GM15510 (cell line): ENCODE data around the gene SFXN3.

ENCODE experiments used
- POLR2A ChIP-seq: IDR thresholded peaks from 3 replicates; pipeline ENCODE4 v1.6.1; 2011; ENCODE audit warnings: borderline replicate concordance; ENCODE audit not compliant: insufficient read length; ENCODE audit errors: extremely low read depth

Gene SFXN3

DNA sequence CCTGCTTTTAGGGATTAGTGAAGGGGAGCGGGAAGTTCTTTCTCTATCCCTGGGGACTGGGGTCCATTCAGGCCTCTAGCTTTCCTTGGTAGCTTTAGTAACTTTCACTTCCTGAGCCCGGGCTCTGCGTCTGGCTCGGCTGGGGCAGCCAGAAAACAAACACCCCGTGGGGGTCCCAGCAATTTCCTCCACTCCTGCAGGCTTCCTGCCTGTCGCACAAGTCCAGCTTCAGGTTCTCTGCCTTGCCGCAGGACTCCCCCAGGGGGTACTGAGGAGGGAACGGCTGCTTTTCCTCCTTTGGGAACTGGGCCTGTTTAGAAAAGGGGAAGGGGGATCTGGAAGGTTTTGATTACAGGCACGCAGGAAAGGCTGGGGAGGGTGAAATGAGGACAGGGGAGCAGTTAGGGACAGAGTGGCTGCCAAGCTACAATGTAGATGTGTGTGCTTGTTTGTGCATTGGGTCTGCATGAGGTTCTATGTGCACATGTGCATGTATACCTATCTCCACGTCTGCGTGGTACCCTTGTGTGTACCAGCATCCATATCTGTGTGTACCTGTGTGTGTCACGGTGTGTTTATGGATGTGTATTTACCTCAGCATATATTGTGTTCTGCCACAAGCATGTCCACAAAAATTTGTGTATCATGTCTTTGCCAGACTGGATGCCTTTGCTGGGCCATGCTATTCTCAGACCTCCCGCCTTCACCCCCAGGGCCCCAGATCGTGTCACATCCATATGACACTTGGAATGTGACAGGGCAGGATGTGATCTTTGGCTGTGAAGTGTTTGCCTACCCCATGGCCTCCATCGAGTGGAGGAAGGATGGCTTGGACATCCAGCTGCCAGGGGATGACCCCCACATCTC, 32.7 kb downstream of the SFXN3 start:
- no peak for TF ChIP-seq POLR2A

- no peak for TF ChIP-seq POLR2A
Measured at GRCh38 chr10:101064415-101065030, 33.5 kb downstream of the SFXN3 start.

DNA sequence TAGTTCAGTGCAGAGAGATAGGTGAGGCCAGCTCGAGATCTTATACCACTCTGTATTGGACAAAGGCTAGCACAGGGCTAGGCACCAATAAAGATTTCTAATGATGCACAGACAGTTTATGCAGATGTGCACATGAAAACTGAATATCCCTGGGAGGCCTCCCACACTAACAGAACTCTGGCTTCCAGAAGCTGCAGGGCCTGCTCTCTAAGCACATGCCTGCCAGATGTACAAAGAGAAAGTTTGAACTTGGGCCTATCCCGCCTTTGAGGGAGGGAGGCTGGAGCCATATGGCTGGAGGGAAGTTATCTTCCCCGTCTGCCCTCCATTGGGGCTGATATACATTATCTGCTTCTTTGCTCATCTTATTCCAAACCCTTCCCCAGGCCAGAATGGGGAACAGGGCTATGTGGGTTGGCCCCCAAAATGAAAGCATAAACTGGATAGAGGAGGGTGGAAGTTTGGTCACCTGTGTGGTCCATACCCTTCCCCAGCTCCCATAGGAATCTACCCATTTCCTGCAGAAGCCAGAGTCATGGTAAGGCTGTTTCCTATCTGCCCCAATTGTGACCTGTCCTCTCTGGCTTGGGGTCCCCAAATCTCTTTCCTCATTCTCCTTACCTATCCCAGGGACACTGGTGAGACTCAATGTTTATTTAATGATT, 34.6 kb downstream of the SFXN3 start:
- no peak for TF ChIP-seq POLR2A

GRCh38 chr10:101066146-101066895, 35.3 kb downstream of the SFXN3 start:
- no peak for TF ChIP-seq POLR2A

DNA sequence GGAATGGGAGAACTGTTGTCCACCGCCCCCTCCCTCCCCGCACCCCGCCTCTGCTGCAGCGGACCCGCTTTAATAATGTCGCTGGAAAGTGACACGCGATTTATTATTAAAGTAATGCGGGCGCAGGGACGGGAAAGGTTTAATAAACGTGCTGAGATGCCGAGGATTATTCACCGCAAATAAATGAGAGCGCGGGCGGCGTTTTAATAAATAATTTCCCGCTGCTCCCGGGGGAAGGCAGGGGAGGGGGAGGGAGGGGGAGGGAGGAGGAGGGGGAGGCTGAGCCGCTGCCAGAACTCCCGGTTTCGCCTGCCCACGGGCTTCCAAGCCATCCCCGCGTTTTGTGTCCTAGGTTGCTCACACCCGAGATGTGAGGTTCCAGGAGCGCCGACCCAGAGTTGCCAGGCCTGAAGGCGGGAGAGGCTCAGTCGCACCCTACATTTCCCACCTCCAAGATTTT, 35.9 kb downstream of the SFXN3 start:
- TF ChIP-seq POLR2A, result no peak

- no peak for TF ChIP-seq POLR2A
Measured at GRCh38 chr10:101067356-101068083, 36.5 kb downstream of the SFXN3 start.

- TF ChIP-seq POLR2A, result no peak
Measured at GRCh38 chr10:101069441-101069840, 38.4 kb downstream of the SFXN3 start.

- no peak for TF ChIP-seq POLR2A
Measured at GRCh38 chr10:101070098-101070497, 39.1 kb downstream of the SFXN3 start.

- no peak for TF ChIP-seq POLR2A
Measured at GRCh38 chr10:101071267-101071884, 40.3 kb downstream of the SFXN3 start.

DNA sequence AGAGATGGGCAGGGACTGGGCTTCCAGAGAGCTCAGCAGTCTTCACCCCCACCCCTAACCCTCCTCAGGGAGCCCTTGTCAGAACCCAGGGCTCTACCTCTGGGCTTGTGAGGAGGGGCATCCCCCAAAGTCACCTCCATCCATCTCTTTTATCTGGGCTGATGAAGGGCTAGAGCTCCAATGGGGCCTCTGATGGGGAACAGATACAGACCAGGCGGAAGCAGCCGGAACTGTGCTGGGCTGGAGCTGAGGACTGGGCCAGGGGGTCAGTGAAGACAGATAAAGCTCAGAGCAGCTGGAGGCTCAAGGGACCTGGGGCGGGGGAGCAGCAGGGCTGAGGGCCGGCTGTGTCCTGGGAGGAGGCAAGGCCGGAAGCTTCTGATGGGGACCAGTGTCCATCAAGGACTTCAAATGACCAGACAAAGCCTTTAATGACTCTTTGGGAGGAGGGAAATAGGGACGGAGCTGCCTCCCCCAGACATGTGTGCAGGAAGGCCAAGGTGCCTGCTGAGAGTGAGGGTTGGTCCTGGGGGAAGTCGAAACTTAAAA, 40.9 kb downstream of the SFXN3 start:
- TF ChIP-seq POLR2A, result no peak

DNA sequence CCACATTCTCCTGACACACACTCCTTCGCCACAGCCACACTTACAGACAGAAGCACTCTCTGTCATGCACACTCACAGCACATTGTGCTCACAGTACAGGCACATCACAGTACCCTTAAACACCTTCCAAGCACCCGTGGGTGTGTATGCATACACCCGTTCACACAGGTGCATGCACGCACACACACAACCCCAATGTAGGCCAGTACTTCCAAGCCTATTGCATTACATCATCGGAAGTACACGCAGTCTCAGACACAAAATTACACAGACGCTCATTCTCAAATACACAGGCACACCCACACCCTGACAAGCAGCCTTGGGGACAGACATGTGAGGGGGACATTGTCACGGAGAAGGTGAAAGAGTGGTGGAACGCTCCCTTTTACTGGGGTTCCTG, 41.9 kb downstream of the SFXN3 start:
- no peak for TF ChIP-seq POLR2A

DNA sequence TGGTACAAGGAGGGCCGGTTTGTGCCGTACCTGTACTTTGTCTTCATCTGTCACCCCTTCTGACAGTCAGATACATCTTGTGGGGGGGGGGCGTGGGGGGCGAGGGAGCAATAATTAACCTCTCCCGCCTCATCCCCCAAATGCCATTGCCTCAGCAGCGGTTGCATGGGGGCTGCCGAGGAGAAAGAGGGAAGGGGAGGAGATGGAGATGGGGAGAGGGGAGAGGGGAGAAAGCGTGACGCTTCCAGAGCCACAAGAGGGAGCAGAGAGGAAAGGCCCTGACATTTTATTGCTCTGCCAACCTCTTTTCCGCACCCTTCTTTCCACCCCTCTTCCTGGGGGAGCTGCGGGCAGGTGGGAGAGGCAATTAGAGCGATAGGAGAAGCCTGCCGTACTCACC, 42.6 kb downstream of the SFXN3 start:
- no peak for TF ChIP-seq POLR2A

DNA sequence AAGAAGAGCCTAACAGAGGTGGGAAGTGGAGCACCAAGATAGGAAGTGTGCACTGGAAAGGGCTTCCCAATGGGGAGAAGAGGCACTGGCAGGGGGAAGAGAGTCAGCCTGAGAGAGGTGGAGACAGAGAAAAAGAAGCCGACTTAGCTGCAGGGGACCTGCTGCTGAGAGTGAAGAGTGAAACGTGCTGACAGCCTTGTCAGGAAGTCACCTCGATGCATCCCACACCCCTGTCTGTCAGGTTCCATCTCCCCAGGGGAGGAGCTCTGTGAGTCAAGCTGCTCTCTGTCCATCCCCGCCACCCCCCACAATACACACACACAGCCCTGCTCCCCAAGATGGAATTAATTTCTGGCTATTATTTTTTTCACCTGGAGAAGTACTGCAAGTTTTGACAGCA, 44.7 kb downstream of the SFXN3 start:
- no peak for TF ChIP-seq POLR2A
